ENCODE results near the gene TRIO. TPM values are rescaled to one million over a fixed set of nuclear protein-coding genes. Genes with fewer than 3 reads are reported as not detected.

TRIO gene
- total RNA-seq, 1 donor from 2014 or later: 148 TPM

- Histone ChIP-seq H3K4me3 (no peak overlapping the region), H3K36me3 (peaks cover 21% of the 10 kb centered on the region), H3K27me3 (ENCODE audit: low read depth) (no peaks in the 10 kb centered on the region), H3K9me3 (no peaks in the 10 kb centered on the region), H3K27ac (no peak overlapping the region), H3K4me1 (no peaks in the 10 kb centered on the region)
- intact Hi-C loops (cut with DNase I): no loop called here
- no peak for TF ChIP-seq CTCF (IDR thresholded peaks at IDR 0.05)
- ATAC-seq: no peak
- DNase-seq: no peak
Measured at GRCh38 chr5:14283139-14283538, 140.0 kb downstream of the TRIO start.

GRCh38 chr5:14284392-14285148, 141.4 kb downstream of the TRIO start:
- H3K36me3 ChIP-seq: peaks cover 33% of the 10 kb centered on the region
- DNase-seq (no peak), ATAC-seq (no peak)
- H3K4me3 ChIP-seq: no peak overlapping the region
- H3K27ac ChIP-seq: no peak overlapping the region
- intact Hi-C loops (cut with DNase I): no loop called here
- no peaks in the 10 kb centered on the region for H3K4me1 ChIP-seq
- TF ChIP-seq CTCF (IDR thresholded peaks at IDR 0.05): no peak
- no peaks in the 10 kb centered on the region for H3K27me3 ChIP-seq (ENCODE audit: low read depth)
- no peaks in the 10 kb centered on the region for H3K9me3 ChIP-seq

GRCh38 chr5:14286007-14286406, 142.9 kb downstream of the TRIO start:
- ATAC-seq (no peak), DNase-seq (no peak)
- Histone ChIP-seq H3K4me1 (no peaks in the 10 kb centered on the region), H3K27ac (no peak overlapping the region), H3K27me3 (ENCODE audit: low read depth) (no peaks in the 10 kb centered on the region), H3K36me3 (peaks cover 35% of the 10 kb centered on the region), H3K4me3 (no peak overlapping the region), H3K9me3 (no peaks in the 10 kb centered on the region)
- no peak for TF ChIP-seq CTCF (IDR thresholded peaks at IDR 0.05)
- intact Hi-C loops (cut with DNase I): no loop called here

- Histone ChIP-seq H3K9me3 (no peaks in the 10 kb centered on the region), H3K36me3 (peaks cover 42% of the 10 kb centered on the region), H3K27ac (no peak overlapping the region), H3K4me1 (no peaks in the 10 kb centered on the region), H3K4me3 (no peak overlapping the region), H3K27me3 (ENCODE audit: low read depth) (no peaks in the 10 kb centered on the region)
- intact Hi-C loops (cut with DNase I): no loop called here
- DNase-seq: no peak
- ATAC-seq: no peak
- no peak for TF ChIP-seq CTCF (IDR thresholded peaks at IDR 0.05)
Measured at GRCh38 chr5:14286574-14287421, 143.7 kb downstream of the TRIO start.

- H3K4me1 ChIP-seq: peaks cover 10% of the 10 kb centered on the region
- TF ChIP-seq CTCF (IDR thresholded peaks at IDR 0.05): no peak
- no peak for DNase-seq
- no peak overlapping the region for H3K4me3 ChIP-seq
- H3K36me3 ChIP-seq: peaks cover 89% of the 10 kb centered on the region
- intact Hi-C loops (cut with DNase I): no loop called here
- H3K27me3 ChIP-seq (ENCODE audit: low read depth): no peaks in the 10 kb centered on the region
- H3K27ac ChIP-seq: no peak overlapping the region
- peak in 1 of 2 donors; percentile 23 for ATAC-seq
- no peaks in the 10 kb centered on the region for H3K9me3 ChIP-seq
Measured at GRCh38 chr5:14292766-14293658, 149.9 kb downstream of the TRIO start.
